Measurements from ENCODE around the gene OR6S1. TPM values are rescaled to one million over a fixed set of nuclear protein-coding genes. Genes with fewer than 3 reads are reported as not detected.

Gene OR6S1
- total and polyA plus RNA-seq, 2 of the 8 experiments (the other 6 are each of a cell fraction or from before 2014, with no cell fraction given) = not detected

DNA sequence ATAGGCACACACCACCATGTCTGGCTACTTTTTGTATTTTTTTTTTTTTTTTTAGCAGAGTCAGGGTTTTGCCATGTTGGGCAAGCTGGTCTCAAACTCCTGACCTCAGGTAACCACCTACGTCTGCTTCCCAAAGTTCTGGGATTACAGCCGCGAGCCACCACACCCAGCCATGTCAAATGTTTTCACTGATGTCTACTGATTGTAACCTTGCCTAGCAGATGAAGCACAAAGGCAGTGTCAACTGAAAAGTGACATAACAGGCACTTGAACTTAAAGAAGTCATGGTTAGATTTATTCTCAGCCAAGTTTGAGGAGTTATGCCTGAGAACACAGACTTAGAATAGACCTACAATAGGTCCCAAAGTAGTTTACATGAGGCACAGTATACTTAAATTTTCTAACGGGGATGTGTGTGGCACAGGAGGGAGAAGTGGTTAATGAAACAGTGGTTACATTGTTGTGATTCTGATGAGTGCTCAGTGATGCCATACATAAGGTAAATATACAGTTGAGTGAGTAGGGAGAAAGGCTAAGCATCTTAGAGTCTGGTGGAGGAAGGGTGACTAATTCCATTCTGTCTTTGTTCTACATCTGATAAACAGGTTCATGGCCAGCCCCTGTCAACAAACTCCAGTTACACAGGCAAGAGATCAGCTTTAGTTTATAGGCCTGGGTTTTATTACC lies 30.2 kb upstream of the OR6S1 start (continued):
- TF ChIP-seq, protein P1, sequence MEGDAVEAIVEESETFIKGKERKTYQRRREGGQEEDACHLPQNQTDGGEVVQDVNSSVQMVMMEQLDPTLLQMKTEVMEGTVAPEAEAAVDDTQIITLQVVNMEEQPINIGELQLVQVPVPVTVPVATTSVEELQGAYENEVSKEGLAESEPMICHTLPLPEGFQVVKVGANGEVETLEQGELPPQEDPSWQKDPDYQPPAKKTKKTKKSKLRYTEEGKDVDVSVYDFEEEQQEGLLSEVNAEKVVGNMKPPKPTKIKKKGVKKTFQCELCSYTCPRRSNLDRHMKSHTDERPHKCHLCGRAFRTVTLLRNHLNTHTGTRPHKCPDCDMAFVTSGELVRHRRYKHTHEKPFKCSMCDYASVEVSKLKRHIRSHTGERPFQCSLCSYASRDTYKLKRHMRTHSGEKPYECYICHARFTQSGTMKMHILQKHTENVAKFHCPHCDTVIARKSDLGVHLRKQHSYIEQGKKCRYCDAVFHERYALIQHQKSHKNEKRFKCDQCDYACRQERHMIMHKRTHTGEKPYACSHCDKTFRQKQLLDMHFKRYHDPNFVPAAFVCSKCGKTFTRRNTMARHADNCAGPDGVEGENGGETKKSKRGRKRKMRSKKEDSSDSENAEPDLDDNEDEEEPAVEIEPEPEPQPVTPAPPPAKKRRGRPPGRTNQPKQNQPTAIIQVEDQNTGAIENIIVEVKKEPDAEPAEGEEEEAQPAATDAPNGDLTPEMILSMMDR (IDR thresholded peaks at IDR 0.05; ENCODE audit: control extremely low read depth in 1 of 3, insufficient read depth in 1 of 3, low read depth in 1 of 3, low read length in 3 of 3) = no peak
- TF ChIP-seq GTF2F1 (IDR thresholded peaks at IDR 0.05; ENCODE audit: borderline replicate concordance, low read depth, low read length) = no peak
- no peak for TF ChIP-seq TAF1 (IDR thresholded peaks at IDR 0.05; ENCODE audit: low read depth, low read length)
- no peak for TF ChIP-seq POU5F1 (IDR thresholded peaks at IDR 0.05; ENCODE audit: low read depth, low read length)
